OCI-LY1 (cell line): ENCODE results near the gene SAMD1.

Experiments used
- EZH2 ChIP-seq: fragments of 200-600 bp; sonication (generic), shearing (Covaris generic); IDR thresholded peaks from 2 replicates; pipeline ENCODE4 v1.8.0; 2017; ENCODE audit warnings: borderline replicate concordance, mixed run types, mild to moderate bottlenecking, antibody characterized with exemption, low read length, moderate library complexity, mixed read lengths
- TF ChIP-seq, protein P1 (sequence below): fragments of 200-600 bp; sonication (generic), shearing (Covaris generic); IDR thresholded peaks from 2 replicates; pipeline ENCODE4 v1.5.1; 2017; ENCODE audit warnings: mild to moderate bottlenecking, antibody characterized with exemption, low read length, moderate library complexity, mixed read lengths

DNA sequence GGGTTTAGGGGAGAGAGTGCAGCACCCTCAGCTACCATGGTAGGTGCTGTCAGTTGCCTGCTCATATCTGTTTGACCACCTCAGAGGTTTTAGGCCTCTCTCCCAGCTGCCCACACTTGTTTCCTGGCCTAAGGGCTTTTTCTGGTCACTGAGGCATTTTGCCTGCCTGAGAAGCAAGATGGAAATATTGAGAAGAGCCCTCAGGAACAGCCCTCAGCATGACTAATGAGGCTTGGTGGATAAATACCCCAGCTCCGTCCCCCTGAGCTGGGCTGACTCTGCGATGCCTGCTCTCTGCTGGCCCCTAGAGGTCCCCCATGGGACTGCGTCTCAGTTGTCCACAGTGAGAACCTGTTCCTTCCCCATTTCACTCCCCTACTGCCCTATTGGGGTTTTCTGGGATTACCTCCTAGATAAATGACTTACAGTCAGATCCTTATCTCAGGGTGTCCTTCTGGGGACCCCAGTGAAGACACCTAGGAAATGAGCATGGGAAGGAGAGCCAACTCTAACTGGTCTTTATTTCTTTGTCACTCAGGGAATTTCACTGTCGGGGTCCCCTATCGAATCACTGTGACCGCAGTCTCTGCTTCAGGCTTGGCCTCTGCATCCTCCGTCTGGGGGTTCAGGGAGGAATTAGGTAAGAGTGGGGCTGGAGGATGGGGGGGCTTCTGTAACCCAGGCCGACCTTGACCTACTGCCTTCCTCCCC, 42.0 kb downstream of the SAMD1 start:
- TF ChIP-seq, protein P1, sequence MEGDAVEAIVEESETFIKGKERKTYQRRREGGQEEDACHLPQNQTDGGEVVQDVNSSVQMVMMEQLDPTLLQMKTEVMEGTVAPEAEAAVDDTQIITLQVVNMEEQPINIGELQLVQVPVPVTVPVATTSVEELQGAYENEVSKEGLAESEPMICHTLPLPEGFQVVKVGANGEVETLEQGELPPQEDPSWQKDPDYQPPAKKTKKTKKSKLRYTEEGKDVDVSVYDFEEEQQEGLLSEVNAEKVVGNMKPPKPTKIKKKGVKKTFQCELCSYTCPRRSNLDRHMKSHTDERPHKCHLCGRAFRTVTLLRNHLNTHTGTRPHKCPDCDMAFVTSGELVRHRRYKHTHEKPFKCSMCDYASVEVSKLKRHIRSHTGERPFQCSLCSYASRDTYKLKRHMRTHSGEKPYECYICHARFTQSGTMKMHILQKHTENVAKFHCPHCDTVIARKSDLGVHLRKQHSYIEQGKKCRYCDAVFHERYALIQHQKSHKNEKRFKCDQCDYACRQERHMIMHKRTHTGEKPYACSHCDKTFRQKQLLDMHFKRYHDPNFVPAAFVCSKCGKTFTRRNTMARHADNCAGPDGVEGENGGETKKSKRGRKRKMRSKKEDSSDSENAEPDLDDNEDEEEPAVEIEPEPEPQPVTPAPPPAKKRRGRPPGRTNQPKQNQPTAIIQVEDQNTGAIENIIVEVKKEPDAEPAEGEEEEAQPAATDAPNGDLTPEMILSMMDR, result peak; percentile 87
- TF ChIP-seq EZH2, result no peak
